Muscle of arm (tissue), 12 donors: Measurements from ENCODE around the gene DYNLT1. TPM values are rescaled to one million over a fixed set of nuclear protein-coding genes. Genes with fewer than 3 reads are reported as not detected.
"Not testable (repeated sequence)": the region's sequence is repeated elsewhere in the genome, so short reads cannot be mapped to it uniquely, and the experiment has no call there.

Source experiments
- DNase-seq: peaks from one replicate; pipeline ENCODE4 v3.0.0-alpha.2; 2013
- polyA plus RNA-seq, 12 donors: library from polyadenylated mRNA; unstranded; fragments of 120-200 nt; gene quantifications; one replicate each; pipeline ENCODE4 v1.2.1, GENCODE V29; 2013; ENCODE audit not compliant: insufficient read length in 12 of 12

The DYNLT1 gene
- polyA plus RNA-seq, 12 donors, result 60.5 to 101 (median 85.7) TPM; not detected in 1

DNA sequence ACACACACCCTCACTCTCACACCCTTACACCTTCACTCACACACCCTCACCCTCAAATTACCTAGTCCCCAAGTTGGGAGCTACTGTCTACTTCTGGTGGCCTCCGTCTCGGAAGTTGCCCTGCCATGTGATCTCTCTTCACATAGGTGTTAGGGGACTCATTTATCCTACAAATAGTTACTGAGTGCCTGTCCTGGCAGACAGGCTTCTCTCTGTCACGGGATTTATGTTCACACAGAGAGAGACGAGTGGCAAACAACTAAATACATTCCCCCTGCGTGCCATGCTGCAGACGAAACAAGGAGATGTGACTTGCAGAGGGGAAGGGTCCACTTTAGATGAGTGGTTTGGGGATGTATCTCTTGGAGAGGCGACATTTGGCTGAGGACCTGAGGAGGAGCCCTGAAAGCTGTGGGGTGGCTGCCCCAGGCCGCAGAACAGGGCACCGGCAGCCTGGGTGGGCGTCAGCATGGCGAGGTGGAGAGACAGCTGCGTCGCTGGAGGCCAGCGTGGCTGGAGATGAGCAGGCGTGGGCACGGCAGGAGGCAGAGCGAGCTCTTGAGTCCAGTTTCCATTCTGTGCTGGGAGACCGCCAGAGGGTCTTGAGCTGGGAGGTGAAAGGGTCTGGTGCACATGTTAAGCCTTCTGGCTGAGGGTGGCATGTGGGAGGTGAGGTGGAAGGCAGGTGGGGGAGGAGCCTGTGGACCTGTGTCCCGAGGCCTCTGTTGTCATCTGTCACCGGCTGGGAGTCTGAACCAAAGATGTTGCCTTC is 17.2 kb downstream of the DYNLT1 start:
- no peak for DNase-seq

DNA sequence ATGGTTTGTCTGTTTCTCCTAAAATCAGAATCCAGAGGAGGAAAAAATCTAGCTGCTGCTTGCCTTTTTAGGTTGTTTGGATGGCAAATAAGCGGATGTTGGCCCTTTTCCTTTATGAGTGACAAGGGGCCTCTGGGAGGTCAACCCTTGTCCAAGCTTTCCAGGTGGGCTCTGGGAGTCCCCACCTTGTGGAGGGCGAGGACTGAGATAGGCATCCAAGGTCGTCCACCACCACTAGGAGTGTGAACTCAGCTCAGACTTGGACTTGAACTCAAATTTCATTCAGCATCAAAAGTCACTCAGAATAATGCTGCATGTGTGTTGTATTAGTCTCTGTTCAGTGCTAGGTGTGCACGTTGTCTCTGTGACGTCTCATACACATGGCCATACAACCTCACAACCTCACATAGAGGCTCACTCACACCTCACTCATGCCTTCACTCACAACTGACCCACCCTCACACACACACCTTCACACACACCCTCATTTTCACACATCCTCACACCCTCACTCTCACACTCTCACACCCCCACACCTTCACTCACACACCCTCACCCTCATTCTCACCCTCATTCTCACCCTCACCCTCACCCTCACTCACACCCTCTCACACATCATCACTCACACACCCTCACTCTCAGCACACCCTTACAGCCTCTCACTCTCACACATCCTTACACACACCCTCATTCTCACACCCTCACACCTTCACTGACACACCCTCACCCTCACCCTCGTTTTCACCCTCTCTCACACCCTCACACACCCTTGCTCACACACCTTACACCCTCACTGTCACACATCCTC is 18.0 kb downstream of the DYNLT1 start:
- DNase-seq, result no peak

DNA sequence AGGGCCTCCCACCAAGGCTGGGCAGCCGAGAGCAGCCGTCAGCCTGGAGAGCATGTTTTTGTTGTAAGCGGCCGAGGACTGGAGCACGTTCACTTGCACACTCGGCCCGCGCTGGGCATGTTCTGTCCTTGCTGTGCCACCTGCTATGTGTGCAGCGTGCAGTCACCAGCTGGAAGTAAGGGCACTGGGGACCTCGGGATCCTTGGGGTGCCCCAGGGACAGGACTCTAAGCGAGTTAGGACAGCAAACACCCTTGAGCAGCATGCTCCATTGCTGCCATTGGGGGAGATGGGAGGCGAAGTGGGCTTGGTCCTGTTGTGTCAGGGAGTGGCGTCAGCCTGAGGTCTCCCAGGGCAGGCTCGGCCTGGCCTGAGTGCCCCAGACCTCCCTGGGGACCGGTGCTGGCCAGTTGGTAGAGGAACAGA is 18.6 kb downstream of the DYNLT1 start:
- no peak for DNase-seq

DNA sequence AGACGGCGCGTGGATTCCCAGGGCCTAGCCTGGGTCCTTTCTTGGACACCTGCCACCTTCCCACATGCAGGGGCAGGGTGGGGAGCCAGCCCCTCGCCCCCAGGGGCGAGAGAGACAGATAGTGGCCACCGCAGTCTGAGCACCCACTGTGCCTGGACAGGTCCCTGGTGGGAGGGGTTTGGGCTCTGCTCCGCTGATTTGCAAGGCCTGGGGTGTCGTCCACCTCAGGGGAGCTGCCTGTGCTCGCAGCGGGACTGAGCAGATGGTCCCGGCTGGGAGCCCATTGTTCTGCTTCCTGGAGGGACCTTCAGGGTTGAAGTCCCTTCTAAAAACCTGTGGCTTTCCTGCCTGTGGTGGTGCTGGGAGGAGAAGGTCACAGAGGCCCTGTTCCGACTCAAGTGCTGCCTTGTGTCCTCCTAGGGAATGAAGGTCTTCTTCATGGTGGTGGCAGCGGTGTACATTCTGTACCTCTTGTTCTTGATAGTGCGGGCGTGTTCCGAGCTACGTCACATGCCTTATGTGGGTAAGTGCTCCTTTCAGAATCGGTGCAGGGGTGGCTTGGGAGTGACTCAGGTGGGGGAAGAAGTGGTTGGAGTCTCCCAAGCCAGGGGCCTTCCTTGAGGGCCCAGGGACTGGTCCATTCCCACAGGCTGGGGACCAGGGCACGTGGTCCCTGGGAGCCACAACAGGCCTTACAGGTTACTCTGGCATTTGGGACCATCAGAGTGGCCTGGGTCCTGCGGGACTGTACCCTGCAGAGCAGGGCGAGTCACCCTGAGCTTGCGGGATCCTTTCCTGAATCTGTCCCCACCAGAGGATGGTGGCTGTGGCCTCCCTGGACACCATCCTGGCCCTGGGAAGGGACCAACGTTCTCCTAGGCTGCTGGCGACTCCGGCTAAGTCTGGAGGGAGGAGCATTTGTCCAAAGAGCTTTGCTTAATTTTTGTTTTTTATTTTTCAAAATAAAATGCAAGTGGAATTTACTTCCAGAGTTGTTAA is 19.6 kb downstream of the DYNLT1 start:
- DNase-seq, result no peak

DNA sequence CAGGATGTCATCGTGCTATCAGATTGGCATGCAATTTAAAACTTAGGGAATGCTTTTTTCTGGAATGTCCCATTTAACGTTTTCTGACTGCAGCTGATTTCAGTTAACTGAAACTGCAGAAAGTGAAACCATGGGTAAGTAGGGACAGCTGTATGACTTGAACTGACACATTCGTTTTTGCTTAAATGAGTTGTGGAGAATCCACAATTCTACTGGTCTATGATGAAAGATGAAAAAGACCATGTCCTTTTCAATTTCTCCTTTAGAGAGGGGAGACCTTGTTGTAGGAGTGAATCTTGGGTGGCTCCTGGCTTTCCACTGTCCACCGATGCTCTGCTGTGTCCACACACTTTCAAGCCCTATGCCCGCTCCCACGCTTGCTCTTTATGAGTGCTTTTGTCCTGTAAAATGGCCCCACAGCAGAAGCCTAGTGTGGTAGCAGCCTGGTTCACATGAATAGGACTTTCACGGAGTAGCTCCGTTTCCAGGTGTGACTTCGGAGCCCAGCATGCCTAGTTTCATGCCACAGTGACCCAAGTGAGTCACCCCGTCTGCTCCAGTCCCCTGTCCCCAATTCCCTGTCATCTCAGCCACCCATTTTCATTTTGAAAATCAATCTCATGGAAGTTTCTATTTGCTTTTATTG is 21.9 kb downstream of the DYNLT1 start:
- DNase-seq, result no peak

DNA sequence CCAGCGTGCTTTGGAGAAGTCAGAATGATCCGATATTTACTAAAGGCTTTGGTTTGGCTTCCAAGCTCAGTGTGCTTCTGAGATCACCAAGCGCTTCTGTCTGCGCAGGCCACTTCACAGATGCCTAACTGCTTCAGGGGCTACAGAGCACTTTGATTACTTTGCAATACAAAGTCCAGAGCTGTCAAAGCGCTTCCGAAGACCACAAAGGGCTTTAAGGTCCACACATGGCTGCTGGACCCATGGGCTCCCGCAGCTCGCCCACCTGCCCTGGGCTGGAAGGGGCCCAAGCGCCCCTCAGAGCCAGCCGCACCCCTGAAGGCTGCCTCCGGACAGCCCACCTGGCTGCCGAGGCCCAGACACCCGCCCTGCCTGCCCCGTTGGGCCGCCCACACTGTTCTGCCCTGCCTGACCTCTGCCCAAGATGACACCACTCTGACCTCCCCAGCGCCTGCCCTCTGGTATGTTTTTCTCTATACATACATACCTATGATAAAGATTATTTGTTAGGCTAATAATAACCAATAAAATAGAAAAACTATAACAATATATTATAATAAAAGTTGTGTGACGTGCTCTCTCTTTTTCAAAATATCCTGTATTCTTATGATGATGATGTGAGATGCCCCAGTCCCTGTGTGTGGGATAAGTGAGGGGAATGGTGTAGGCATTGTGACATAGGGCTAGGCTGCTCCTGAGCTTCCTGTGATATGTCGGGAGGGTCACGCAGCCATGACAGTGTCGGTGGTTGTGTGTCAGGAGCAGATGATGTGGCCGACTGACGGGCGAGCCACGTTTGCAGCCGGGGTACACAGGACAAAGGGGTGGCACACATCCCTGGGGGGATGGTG is 22.6 kb downstream of the DYNLT1 start:
- DNase-seq, result no peak

DNA sequence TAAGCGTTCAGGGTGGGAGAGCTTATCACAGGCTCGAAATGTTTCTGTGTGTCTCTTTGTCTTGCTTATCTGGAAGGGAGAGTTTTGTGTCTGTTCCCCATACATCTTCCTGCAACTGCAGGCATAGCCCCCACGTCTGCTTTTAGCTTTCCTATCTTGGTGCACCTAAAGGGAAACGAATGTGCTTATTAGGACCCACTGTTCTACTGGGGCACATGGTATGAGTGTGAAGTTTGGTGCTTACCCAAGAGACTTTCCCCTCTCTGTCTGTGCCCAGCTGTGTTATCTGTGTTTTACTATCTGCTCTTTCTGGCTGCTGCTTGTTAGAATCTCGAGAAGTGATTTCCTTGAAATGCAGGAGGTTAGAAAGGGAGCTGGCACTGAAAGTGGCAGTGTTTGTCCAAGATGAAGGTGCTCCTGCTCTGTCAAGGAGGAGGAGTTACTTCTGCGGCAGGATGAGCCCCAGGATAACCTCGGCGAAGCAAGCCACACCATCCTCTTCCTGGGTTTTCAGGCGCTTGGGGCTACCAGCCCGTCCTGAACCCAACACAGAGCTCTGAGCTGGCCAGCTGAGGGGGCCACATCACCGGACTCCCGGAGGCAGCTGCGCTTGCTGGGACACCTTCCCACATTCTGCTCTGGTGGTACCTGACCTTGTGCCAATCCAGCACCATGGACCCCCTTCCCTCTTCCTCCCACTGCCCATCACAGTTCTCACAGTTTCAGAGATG is 23.4 kb downstream of the DYNLT1 start:
- DNase-seq, result no peak

DNA sequence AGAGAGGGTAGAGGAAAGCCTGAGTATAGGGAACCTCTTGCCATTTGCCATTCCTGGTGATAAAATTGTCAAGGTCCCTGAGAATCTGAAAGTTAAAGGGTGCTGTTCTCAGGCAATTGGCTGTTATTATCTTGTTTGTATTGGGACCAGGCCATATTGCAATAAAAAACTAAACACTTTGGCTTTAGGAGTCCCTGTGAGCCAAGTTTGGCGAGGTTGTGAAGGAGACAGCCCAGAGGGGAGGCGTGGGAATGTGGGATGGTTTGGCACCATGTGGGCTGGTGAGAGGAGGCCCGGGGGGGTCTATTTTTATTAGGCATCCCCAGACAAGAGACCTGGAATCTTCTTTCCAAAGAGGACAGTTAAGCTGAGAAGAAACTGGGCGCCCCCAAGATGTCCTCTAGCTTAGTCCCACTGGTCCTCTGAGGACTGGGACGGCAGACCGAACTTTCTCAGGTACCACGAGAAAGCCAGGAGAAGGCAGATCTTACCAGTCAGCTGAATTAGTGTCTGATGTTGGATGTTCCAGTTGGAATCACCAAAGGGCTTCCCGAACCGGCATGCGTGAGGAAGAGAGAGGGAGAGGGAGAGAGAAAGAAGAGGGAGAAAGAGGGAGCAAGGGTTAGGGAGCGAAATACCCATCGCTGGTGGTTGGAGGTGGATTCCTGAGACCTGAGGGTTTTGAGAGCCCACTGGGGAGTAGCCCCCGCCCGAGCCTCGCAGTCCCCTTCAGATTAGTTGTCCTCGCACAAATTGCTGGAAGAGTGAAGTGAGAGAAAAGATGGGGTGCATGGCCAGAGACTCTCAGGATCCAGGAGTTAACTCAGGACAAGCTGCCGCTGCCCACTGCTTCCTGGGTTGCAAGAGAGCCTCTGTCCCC is 24.4 kb downstream of the DYNLT1 start:
- no peak for DNase-seq

DNA sequence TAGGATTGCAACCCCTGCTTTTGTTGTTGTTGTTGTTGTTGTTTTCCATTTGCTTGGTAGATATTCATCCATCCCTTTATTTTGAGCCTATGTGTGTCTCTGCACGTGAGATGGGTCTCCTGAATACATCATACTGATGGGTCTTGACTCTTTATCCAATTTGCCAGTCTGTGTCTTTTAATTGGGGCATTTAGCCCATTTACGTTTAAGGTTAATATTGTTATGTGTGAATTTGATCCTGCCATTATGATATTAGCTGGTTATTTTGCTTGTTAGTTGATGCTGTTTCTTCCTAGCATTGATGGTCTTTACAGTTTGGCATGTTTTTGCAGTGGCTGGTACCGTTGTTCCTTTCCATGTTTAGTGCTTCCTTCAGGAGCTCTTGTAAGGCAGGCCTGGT is 26.3 kb downstream of the DYNLT1 start:
- DNase-seq, result not testable (repeated sequence)

DNA sequence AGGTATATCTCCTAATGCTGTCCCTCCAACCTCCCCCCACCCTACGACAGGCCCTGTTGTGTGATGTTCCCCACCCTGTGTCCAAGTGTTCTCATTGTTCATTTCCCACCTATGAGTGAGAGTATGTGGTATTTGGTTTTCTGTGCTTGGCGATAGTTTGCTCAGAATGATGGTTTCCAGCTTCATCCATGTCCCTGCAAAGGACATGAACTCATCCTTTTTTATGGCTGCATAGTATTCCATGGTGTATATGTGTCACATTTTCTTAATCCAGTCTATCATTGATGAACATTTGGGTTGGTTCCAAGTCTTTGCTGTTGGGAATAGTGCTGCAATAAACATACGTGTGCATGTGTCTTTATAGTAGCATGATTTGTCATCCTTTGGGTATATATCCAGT is 29.9 kb downstream of the DYNLT1 start:
- not testable (repeated sequence) for DNase-seq

DNA sequence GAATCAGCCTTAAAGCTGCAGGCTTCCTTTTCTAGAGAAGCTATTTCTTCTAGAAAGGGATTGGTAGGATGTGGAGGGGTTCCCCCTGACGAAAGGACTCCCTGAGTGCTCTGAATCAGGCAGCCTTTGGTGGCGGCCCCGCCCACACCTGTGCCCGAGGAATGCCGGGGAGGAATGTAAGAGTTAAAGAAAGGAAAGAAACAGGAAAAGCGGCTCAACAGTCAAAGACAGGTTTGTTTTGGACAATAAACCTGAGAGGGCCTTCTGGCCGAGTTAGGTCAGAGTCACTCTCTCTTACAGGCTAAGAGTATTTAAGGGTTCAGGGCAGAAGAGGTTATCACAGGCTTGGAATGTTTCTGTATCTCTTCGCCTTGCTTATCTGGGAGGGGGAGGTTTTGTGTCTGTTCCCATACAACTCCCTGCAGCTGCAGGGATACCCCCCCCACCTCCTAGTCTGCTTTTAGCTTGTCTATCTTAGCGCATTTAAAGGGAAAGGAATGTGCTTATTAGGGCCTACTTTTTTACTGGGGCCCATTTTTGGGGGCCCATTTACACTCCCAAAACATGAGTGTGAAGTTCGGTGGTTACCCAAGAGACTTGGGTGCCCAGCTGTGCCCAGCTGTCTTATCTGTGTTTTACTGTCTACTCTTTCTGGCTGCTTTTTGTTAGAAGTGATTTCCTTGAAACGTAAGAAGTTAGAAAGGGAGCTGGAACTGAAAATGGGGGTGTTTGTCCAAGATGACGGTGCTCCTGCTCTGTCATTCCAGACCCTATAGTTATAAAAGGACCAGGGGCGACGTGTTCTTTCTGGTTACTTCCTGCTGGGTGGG is 32.8 kb downstream of the DYNLT1 start:
- DNase-seq, result no peak

DNA sequence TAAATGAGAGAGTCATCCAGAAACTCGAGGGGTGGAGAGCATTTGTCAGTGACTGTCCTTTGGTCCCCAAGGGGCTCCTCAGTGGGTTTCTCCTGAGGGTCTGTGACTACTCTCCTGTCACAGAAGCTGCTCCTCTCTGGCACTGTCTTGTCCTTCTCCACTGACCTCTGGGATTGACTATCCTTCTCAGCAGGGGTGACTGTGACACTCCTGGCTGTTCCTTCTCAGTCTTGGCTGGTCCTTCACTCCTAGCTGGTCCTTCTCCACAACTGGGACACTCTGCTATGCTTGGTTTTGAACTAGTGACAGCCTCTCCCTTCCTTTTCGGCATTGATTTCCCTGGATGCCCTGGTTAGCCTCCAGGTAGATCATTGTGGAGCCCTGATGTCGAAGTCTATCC is 33.5 kb downstream of the DYNLT1 start:
- DNase-seq, result no peak

DNA sequence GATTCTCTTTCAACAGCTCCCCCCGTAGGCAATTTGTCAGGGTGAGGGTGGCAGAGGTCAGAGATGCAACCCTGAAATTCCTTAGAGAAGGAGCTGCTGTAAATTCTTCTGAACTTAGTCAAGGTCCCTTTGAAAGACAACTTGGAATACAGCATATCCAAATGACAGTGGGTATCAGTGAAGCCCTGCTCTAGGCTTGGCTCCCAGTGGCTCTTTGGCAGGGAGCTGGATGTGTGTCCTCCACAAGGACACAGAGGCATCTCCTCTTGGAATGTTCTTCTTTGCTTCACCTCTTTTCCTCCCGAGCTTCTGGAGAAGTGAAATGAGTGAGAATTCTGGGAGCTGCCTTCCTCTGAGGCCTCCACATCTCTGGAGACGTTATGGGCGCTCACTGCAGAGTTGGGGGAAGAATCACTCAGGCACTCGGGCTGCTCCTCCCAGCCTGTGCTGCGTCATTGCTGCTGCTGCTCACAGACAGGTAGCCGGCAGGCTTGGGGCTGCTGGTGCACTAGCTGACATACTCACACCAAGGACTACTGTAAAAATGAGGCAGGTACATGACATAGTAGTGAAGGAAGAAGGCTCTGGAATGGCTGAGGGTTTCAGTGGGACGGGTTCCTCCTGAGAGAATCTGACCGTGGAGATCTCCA is 34.1 kb downstream of the DYNLT1 start:
- DNase-seq, result no peak

DNA sequence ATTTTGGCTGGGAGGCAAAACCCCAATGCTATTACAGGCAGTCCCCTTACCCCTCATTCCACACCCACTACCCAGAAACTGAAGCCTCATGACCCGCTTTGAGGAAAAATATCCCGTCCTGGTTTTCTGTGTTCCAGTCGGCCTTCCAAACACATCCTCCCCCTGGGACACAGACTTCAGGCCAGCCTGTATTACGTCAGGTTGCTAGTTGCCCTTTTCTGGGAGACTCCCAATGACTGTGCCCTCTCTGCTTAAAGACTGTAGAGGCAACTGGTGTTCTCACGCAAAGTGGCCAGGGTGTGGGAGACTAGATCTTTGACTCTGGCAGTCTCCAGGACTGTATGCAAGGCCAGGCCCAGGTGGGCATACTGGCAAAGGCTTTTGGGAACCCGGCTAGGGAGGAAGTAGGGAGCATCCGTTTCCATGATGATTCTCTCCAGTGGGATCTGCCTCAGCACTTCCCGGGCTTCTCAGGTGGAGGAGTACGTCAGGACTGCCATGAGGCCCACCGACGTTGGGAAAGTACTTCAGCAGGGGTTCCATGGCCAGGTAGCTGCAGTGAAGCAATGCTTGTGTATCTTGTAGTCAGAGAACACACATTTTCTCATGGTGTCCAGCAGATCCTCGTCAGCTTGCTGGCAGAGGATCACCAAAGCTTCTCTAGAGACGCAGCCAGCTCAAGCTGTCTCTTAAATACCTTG is 34.9 kb downstream of the DYNLT1 start:
- DNase-seq, result no peak

DNA sequence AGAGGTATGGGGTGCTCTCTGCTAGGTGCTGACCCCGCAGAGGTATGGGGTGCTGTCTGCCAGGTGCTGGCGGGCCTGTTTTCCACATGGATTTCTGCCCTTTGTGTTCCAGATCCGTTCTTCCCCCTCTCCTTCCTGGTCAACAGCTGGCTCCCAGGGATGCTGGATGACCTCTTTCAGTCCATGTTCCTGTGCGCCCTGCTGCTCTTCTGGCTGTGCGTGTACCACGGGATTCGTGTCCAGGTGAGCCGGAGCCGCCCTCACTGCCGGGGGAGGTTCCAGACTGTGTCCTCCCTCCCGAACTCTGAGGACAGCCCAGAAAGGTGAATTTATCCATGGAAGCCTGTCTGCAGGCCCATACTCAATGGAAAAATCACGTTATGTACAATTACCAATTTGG is 36.3 kb downstream of the DYNLT1 start:
- DNase-seq, result no peak

DNA sequence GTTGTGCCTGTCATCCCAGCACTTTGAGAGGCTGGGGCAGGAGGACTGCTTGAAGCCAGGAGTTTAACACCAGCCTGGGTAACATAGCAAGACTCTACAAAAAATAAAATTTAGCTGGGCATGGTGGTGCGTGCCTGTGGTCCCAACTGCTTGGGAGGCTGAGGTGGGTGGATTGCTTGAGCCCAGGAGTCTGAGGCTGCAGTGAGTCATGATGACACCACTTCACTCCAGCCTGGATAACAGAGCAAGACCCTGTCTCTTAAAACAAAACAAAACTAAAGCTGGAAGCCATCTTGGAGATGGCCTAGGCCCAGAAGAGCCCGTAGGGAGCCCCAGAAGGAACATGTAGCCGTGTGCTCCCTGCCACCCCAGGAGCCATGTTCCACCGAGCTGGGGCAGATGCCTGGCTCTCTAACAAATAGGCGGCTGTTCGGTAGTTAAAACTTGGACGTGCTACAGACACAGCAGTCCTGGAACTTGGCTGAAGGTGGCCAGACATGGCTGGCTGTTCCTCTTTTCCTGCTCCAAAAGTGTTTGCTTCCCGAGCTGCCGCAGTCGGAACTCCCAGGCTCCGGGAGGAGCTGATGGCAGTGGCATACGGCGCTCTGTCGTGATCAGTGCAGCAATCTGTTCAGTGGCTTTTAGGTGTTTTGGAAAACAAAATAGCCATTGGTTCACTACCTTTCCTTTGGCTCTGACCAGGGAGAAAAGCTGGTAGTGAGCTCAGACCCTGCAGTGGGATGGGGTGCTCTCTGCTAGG is 37.0 kb downstream of the DYNLT1 start:
- DNase-seq, result no peak
